Neural cell (in vitro differentiated cells): Measurements from ENCODE around the gene PLXNA3.

Source experiments
- POLR2AphosphoS5 ChIP-seq: IDR thresholded peaks from 2 replicates; pipeline ENCODE4 v1.6.1; 2012
- TF ChIP-seq, protein P1 (sequence below): fragments of 450-650 bp; IDR thresholded peaks from 2 replicates; pipeline ENCODE4 v1.5.1; 2014; ENCODE audit warnings: antibody characterized with exemption, mild to moderate bottlenecking, moderate library complexity; ENCODE audit not compliant: poor library complexity, severe bottlenecking

DNA sequence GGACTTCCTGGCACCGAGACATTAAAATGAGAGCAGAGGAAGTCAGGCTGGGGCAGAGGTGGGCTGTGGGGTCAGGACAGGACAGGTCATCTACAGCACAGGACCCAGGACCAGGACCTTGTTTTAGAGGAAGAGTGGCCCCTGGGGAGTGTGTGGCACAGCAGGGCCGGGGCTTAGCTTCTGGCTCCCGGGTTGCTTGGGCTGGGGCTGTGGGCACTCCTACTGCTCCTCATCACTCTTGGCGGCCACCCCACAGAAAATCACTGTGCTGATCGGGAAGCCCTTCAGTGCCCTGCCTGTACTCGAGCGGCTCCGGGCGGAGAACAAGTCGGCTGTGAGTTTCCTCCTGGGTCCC, 37.7 kb upstream of the PLXNA3 start:
- TF ChIP-seq POLR2AphosphoS5 = no peak
- TF ChIP-seq, protein P1, sequence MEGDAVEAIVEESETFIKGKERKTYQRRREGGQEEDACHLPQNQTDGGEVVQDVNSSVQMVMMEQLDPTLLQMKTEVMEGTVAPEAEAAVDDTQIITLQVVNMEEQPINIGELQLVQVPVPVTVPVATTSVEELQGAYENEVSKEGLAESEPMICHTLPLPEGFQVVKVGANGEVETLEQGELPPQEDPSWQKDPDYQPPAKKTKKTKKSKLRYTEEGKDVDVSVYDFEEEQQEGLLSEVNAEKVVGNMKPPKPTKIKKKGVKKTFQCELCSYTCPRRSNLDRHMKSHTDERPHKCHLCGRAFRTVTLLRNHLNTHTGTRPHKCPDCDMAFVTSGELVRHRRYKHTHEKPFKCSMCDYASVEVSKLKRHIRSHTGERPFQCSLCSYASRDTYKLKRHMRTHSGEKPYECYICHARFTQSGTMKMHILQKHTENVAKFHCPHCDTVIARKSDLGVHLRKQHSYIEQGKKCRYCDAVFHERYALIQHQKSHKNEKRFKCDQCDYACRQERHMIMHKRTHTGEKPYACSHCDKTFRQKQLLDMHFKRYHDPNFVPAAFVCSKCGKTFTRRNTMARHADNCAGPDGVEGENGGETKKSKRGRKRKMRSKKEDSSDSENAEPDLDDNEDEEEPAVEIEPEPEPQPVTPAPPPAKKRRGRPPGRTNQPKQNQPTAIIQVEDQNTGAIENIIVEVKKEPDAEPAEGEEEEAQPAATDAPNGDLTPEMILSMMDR = no peak
